BJ (cell line): ENCODE measurements around the gene LRRC34. TPM values are rescaled to one million over a fixed set of nuclear protein-coding genes. Genes with fewer than 3 reads are reported as not detected.

Source experiments
- CTCF ChIA-PET: fragments of 350-600 bp; formaldehyde crosslinking; extraction: SDS; loops from one replicate; lab custom pipeline; 2021; ENCODE audit warnings: antibody characterized with exemption, inconsistent platforms; lab: Yijun Ruan, JAX
- POLR2A ChIA-PET: fragments of 300-600 bp; sonication (Branson Sonifier 250); formaldehyde crosslinking; extraction: SDS; loops from one replicate; lab custom pipeline; 2021; ENCODE audit warnings: antibody characterized with exemption; lab: Charles Lee
- DNase-seq: peaks from one replicate; pipeline ENCODE4 v3.0.0-alpha.2; 2011; ENCODE audit warnings: low read depth
- H3K27me3 ChIP-seq: 2 replicates; pipeline ENCODE4 v1.6.0; 2011; ENCODE audit warnings: low read length; ENCODE audit not compliant: control insufficient read depth, insufficient read depth
- H3K36me3 ChIP-seq: 2 replicates; pipeline ENCODE4 v1.5.1; 2011; ENCODE audit warnings: low read length; ENCODE audit not compliant: control insufficient read depth, insufficient read depth
- H3K4me3 ChIP-seq: 2 replicates; pipeline ENCODE4 v1.5.1; 2011; ENCODE audit warnings: low read depth, mild to moderate bottlenecking, control low read depth, low read length
- CTCF ChIP-seq: IDR thresholded peaks from 2 replicates; pipeline ENCODE4 v1.5.1; 2011; ENCODE audit warnings: low read depth, mild to moderate bottlenecking, control low read depth, inconsistent platforms, low read length, moderate library complexity; ENCODE audit not compliant: insufficient read depth
- polyA plus RNA-seq: library from polyadenylated mRNA; depleted of rRNA; stranded (reverse); fragments of >200 nt; gene quantifications from 2 replicates; pipeline ENCODE4 v1.2.3, GENCODE V29; 2011

Gene LRRC34
- polyA plus RNA-seq, 1 experiment = 1.6 TPM

DNA sequence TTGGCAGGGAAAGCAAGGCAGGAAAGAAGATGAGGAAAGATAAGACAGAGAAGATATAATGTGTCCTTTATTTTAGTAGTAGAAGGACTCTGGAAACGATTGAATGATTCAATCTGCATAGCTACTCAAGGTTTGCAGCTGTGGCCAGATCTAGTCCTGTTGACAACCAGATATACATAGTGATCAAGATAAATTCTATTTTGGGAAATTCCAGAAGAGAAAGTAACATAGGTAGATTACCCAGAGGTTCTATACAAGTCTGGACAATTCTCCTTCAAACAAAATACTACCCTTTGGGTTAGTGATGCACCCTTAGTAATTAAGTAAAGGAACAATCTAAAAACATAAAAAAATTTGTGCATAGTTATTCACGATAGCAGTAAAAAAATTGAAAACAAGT, 57.2 kb downstream of the LRRC34 start:
- H3K4me3 ChIP-seq = no peak overlapping the region
- POLR2A ChIA-PET = no interaction called here
- no peaks in the 10 kb centered on the region for H3K36me3 ChIP-seq
- H3K27me3 ChIP-seq = peaks cover 1% of the 10 kb centered on the region; the same call in 1 of the 2 replicates
- no peak for TF ChIP-seq CTCF
- DNase-seq = no peak
- CTCF ChIA-PET = no interaction called here

DNA sequence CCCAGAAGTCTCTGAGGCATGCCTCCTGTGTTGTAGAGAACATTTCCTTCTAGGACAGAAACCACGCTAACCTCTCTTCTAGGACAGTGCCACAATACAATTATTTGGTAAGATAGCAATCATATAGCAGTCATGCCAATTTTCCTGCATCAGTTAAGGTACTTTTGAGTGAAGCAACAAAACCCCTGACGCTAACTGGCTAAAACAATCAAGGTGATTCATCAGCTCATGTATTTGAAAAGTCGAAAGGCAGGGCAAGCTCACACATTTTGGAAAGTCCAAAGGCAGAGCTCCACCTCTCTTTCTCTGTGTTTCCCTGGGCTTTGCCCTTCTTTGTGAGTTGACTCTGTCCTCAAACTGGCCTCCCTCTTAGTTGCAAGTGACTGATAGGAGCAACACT, 58.0 kb downstream of the LRRC34 start:
- Histone ChIP-seq H3K36me3 (no peaks in the 10 kb centered on the region), H3K27me3 (peaks cover 1% of the 10 kb centered on the region; the same call in 1 of the 2 replicates), H3K4me3 (no peak overlapping the region)
- no peak for TF ChIP-seq CTCF
- DNase-seq = no peak
- POLR2A ChIA-PET = no interaction called here
- CTCF ChIA-PET = no interaction called here

DNA sequence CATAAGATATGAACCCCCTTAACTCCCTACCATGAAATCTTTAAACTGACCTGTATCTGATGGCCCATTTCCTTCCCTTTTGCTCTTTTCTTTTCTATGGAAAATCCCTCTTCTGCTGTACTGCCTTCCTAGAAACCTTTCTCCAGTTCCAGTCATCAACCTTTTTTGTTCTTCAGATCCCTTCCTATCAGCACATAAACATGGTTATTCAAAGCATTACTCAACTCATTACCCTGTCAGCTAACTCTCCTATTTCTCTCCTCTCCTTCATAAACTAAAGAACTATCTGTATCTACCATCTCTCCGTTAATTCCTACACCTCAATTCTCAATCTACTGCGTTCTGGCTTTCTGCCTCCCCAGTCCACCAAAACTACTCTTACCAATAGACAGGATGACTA, 60.8 kb downstream of the LRRC34 start:
- ChIA-PET POLR2A (no interaction called here), CTCF (no interaction called here)
- H3K36me3 ChIP-seq = no peaks in the 10 kb centered on the region
- peaks cover 2% of the 10 kb centered on the region; the same call in 1 of the 2 replicates for H3K27me3 ChIP-seq
- no peak for DNase-seq
- H3K4me3 ChIP-seq = no peak overlapping the region
- no peak for TF ChIP-seq CTCF

GRCh38 chr3:169750665-169751064, 62.0 kb downstream of the LRRC34 start:
- Histone ChIP-seq H3K36me3 (no peaks in the 10 kb centered on the region), H3K27me3 (peaks cover 3% of the 10 kb centered on the region; the same call in 1 of the 2 replicates), H3K4me3 (no peak overlapping the region)
- no peak for TF ChIP-seq CTCF
- CTCF ChIA-PET = no interaction called here
- POLR2A ChIA-PET = no interaction called here
- DNase-seq = no peak

- CTCF ChIA-PET = interaction anchor here (0.8 kb wide), 1 partner anchor 9 kb away, joined by 3 read pairs; no protein-coding TSS in a partner anchor
- H3K4me3 ChIP-seq = no peak overlapping the region
- POLR2A ChIA-PET = no interaction called here
- DNase-seq = no peak
- H3K36me3 ChIP-seq = no peaks in the 10 kb centered on the region
- peaks cover 2% of the 10 kb centered on the region; the same call in 1 of the 2 replicates for H3K27me3 ChIP-seq
- TF ChIP-seq CTCF = no peak
These were observed 64.0 kb downstream of the LRRC34 start for GRCh38 chr3:169748670-169749069.
